GM12878 (cell line): ENCODE data around the gene LIPA. TPM values are rescaled to one million over a fixed set of nuclear protein-coding genes. Genes with fewer than 3 reads are reported as not detected.

ENCODE experiments used
- BMI1 ChIP-seq: fragments of 450-650 bp; IDR thresholded peaks from 2 replicates; pipeline ENCODE4 v1.6.1; 2016; ENCODE audit warnings: mild to moderate bottlenecking, moderate library complexity, borderline replicate concordance
- CHD1 ChIP-seq: IDR thresholded peaks from 2 replicates; pipeline ENCODE4 v1.6.1; 2012; ENCODE audit warnings: low read depth, low read length, improper control_type of control experiment
- CREM ChIP-seq: IDR thresholded peaks from 2 replicates; pipeline ENCODE4 v1.6.1; 2014; ENCODE audit warnings: antibody characterized with exemption, low read depth
- ETV6 ChIP-seq, 2 experiments: fragments of 450-650 bp in 1 of 2; IDR thresholded peaks in 1 of 2; conservative IDR thresholded peaks in 1 of 2; 2 replicates each; pipeline ENCODE4 v1.6.1; 2014; ENCODE audit warnings: antibody characterized with exemption in 1 of 2, borderline replicate concordance in 1 of 2, low read depth in 1 of 2, mild to moderate bottlenecking in 1 of 2, moderate library complexity in 1 of 2
- EZH2 ChIP-seq: IDR thresholded peaks from 2 replicates; pipeline ENCODE4 v1.6.1; 2012; ENCODE audit warnings: low read depth, mild to moderate bottlenecking, control low read depth, inconsistent platforms, low read length, borderline replicate concordance; ENCODE audit not compliant: control insufficient read depth
- FOS ChIP-seq: IDR thresholded peaks from 3 replicates; pipeline ENCODE4 v1.6.1; 2011; ENCODE audit warnings: borderline replicate concordance; ENCODE audit not compliant: insufficient read length; ENCODE audit errors: extremely low read depth
- HCFC1 ChIP-seq: fragments of 150-350 bp; IDR thresholded peaks from 2 replicates; pipeline ENCODE4 v1.6.1; 2014; ENCODE audit warnings: low read length
- IRF4 ChIP-seq: IDR thresholded peaks from 2 replicates; pipeline ENCODE4 v1.6.1; 2011; ENCODE audit warnings: low read depth, low read length
- LARP7 ChIP-seq: fragments of 450-650 bp; IDR thresholded peaks from 2 replicates; pipeline ENCODE4 v1.6.1; 2017; ENCODE audit warnings: mild to moderate bottlenecking
- MTA2 ChIP-seq: fragments of 450-650 bp; IDR thresholded peaks from 2 replicates; pipeline ENCODE4 v1.6.1; 2016; ENCODE audit warnings: low read depth, mild to moderate bottlenecking, moderate library complexity
- NFIC ChIP-seq: IDR thresholded peaks from 2 replicates; pipeline ENCODE4 v1.6.1; 2012; ENCODE audit warnings: low read depth, mild to moderate bottlenecking, inconsistent platforms, low read length, moderate library complexity
- NFYA ChIP-seq: IDR thresholded peaks from 2 replicates; pipeline ENCODE4 v1.6.1; 2011; ENCODE audit warnings: low read depth, mild to moderate bottlenecking, low read length, improper control_type of control experiment, borderline replicate concordance
- NR2F1 ChIP-seq: fragments of 450-650 bp; conservative IDR thresholded peaks from 2 replicates; pipeline ENCODE4 v1.6.1; 2017; ENCODE audit warnings: mild to moderate bottlenecking
- PAX5 ChIP-seq: IDR thresholded peaks from 2 replicates; pipeline ENCODE4 v1.6.1; 2011; ENCODE audit warnings: low read depth, low read length, borderline replicate concordance
- SMAD5 ChIP-seq: IDR thresholded peaks from 2 replicates; pipeline ENCODE4 v1.6.1; 2016; ENCODE audit warnings: antibody characterized with exemption, low read depth
- SMARCA5 ChIP-seq: fragments of 450-650 bp; IDR thresholded peaks from 2 replicates; pipeline ENCODE4 v1.6.1; 2017; ENCODE audit warnings: mild to moderate bottlenecking
- SMC3 ChIP-seq: IDR thresholded peaks from 2 replicates; pipeline ENCODE4 v1.6.1; 2011; ENCODE audit warnings: low read length, improper control_type of control experiment, borderline replicate concordance
- SPI1 ChIP-seq: IDR thresholded peaks from 2 replicates; pipeline ENCODE4 v1.6.1; 2011; ENCODE audit warnings: low read depth, mild to moderate bottlenecking, low read length, moderate library complexity, borderline replicate concordance; ENCODE audit not compliant: insufficient read depth
- polyA plus RNA-seq, 11 experiments: library from polyadenylated mRNA; depleted of rRNA in 4 of 11; unstranded in 6 of 11; stranded (reverse) in 5 of 11; fragments of >200 nt; fragmentation: Nextera tagmentation in 4 of 11; fragmentation: Illumina TruSeq in 1 of 11; extraction: Ambion mirVana in 4 of 11; extraction: Trizol in 1 of 11; gene quantifications; 1 replicate in 1 of 11; 2 replicates in 10 of 11; pipeline versions ENCODE4 v1.2.1 to v1.2.3, GENCODE V29; 2011 to 2016; ENCODE audit warnings: inconsistent platforms in 2 of 11, missing spikeins in 2 of 11, low read depth in 1 of 11
- total RNA-seq, 4 experiments: library from RNA; depleted of rRNA in 3 of 4; stranded (reverse); fragments of >200 nt in 3 of 4; fragmentation: Illumina TruSeq in 1 of 4; extraction: Trizol in 1 of 4; gene quantifications; 2 replicates each; pipeline versions ENCODE4 v1.2.1 to v1.2.3, GENCODE V29; 2013 to 2021
- TF ChIP-seq, protein P1 (sequence below): IDR thresholded peaks from 2 replicates; pipeline ENCODE4 v1.6.1; 2012; ENCODE audit warnings: improper control_type of control experiment, low read depth, low read length; ENCODE audit not compliant: insufficient replicate concordance
- TF ChIP-seq, protein P2 (sequence below): fragments of 450-650 bp; IDR thresholded peaks from 2 replicates; pipeline ENCODE4 v1.6.1; 2017; ENCODE audit warnings: mild to moderate bottlenecking, low read depth, inconsistent platforms; ENCODE audit not compliant: poor library complexity, severe bottlenecking
- TF ChIP-seq, protein P3 (sequence below): fragments of 450-650 bp; IDR thresholded peaks from 2 replicates; pipeline ENCODE4 v1.6.1; 2017; ENCODE audit warnings: low read depth, mild to moderate bottlenecking, moderate library complexity

Gene LIPA
- total and polyA plus RNA-seq, 10 of the 15 experiments (the other 5 are each of a cell fraction or from before 2014, with no cell fraction given) = 31.1 to 50.3 (median 39.5) TPM

DNA sequence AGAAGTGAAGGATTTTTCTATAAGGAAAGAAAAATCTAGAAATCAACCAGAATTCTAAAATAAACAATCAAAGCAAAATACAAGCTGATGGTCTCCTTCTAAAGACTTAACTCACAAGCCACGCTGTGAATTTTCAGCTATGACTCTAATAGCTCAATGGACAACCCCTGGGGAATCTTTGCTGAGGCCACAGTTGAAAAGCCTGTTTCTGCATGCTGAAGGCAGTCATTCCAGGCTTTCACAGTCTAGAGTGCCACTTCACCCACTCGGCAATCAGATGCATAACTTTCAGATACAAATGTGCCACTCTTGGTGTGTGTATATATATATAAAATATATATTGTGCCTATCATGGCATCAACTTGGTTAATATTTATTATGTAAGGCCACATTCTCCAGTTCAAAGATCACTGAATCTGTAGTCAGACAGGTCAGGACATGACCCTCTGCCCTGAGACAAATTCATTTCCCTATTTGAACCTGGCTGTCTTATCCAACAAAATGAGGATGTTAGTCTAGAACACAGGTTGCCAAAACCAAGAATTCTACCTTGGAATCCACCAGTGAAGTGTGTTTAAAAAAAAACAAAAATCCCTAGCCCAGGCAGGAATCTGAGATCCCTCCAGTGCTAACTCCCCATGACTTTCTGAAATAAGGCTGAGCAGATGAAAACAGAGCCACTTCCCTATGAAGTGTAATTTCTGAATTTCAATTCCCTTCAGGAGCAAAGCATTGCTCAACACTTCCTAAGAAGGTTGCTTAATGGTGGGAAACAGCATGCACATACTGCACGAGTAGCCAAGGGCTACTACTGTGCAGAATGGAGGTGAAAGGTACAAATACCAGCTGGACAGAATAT, 9.9 kb downstream of the LIPA start (continued):
- TF ChIP-seq, protein P1, sequence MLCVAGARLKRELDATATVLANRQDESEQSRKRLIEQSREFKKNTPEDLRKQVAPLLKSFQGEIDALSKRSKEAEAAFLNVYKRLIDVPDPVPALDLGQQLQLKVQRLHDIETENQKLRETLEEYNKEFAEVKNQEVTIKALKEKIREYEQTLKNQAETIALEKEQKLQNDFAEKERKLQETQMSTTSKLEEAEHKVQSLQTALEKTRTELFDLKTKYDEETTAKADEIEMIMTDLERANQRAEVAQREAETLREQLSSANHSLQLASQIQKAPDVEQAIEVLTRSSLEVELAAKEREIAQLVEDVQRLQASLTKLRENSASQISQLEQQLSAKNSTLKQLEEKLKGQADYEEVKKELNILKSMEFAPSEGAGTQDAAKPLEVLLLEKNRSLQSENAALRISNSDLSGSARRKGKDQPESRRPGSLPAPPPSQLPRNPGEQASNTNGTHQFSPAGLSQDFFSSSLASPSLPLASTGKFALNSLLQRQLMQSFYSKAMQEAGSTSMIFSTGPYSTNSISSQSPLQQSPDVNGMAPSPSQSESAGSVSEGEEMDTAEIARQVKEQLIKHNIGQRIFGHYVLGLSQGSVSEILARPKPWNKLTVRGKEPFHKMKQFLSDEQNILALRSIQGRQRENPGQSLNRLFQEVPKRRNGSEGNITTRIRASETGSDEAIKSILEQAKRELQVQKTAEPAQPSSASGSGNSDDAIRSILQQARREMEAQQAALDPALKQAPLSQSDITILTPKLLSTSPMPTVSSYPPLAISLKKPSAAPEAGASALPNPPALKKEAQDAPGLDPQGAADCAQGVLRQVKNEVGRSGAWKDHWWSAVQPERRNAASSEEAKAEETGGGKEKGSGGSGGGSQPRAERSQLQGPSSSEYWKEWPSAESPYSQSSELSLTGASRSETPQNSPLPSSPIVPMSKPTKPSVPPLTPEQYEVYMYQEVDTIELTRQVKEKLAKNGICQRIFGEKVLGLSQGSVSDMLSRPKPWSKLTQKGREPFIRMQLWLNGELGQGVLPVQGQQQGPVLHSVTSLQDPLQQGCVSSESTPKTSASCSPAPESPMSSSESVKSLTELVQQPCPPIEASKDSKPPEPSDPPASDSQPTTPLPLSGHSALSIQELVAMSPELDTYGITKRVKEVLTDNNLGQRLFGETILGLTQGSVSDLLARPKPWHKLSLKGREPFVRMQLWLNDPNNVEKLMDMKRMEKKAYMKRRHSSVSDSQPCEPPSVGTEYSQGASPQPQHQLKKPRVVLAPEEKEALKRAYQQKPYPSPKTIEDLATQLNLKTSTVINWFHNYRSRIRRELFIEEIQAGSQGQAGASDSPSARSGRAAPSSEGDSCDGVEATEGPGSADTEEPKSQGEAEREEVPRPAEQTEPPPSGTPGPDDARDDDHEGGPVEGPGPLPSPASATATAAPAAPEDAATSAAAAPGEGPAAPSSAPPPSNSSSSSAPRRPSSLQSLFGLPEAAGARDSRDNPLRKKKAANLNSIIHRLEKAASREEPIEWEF = no peak
- TF ChIP-seq NR2F1 (no peak; the same call in 1 of the 2 replicates), LARP7 (no peak), SPI1 (peak; percentile 10; the same call in 1 of the 2 replicates), BMI1 (no peak), ETV6 (conservative IDR thresholded peaks at IDR 0.05 in 1 of 2, IDR thresholded peaks at IDR 0.05 in 1 of 2; ENCODE audit: borderline replicate concordance in 1 of 2, low read depth in 1 of 2) (0 out of 4 replicates have a peak, but pooled peaks of 1 of the 2 experiments have one; percentile 16), FOS (no peak), IRF4 (0 out of 2 replicates have a peak, but pooled peaks have one; percentile 23), SMARCA5 (no peak), EZH2 (no peak), HCFC1 (no peak), CHD1 (no peak), SMC3 (no peak), SMAD5 (no peak), PAX5 (no peak), NFYA (no peak), MTA2 (peak; percentile 40; the same call in 1 of the 2 replicates), NFIC (peak; percentile 49; the same call in 1 of the 2 replicates), CREM (no peak; the same call in 1 of the 2 replicates)
- TF ChIP-seq, protein P2, sequence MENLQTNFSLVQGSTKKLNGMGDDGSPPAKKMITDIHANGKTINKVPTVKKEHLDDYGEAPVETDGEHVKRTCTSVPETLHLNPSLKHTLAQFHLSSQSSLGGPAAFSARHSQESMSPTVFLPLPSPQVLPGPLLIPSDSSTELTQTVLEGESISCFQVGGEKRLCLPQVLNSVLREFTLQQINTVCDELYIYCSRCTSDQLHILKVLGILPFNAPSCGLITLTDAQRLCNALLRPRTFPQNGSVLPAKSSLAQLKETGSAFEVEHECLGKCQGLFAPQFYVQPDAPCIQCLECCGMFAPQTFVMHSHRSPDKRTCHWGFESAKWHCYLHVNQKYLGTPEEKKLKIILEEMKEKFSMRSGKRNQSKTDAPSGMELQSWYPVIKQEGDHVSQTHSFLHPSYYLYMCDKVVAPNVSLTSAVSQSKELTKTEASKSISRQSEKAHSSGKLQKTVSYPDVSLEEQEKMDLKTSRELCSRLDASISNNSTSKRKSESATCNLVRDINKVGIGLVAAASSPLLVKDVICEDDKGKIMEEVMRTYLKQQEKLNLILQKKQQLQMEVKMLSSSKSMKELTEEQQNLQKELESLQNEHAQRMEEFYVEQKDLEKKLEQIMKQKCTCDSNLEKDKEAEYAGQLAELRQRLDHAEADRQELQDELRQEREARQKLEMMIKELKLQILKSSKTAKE = peak; percentile 43
- TF ChIP-seq, protein P3, sequence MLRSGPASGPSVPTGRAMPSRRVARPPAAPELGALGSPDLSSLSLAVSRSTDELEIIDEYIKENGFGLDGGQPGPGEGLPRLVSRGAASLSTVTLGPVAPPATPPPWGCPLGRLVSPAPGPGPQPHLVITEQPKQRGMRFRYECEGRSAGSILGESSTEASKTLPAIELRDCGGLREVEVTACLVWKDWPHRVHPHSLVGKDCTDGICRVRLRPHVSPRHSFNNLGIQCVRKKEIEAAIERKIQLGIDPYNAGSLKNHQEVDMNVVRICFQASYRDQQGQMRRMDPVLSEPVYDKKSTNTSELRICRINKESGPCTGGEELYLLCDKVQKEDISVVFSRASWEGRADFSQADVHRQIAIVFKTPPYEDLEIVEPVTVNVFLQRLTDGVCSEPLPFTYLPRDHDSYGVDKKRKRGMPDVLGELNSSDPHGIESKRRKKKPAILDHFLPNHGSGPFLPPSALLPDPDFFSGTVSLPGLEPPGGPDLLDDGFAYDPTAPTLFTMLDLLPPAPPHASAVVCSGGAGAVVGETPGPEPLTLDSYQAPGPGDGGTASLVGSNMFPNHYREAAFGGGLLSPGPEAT = peak; percentile 36; the same call in 1 of the 2 replicates
